A673 (cell line): Measurements from ENCODE around the gene SLC24A4. TPM values are rescaled to one million over a fixed set of nuclear protein-coding genes. Genes with fewer than 3 reads are reported as not detected.

Source experiments
- BruUV-seq: library from RNA; stranded (reverse); fragments of 400-500 nt; replicated peaks from 2 replicates; lab custom pipeline; 2021; lab: Mats Ljungman, UMichigan
- CTCF ChIA-PET: fragments of 300-600 bp; sonication (Branson Sonifier 250); formaldehyde crosslinking; loops from one replicate; lab custom pipeline; 2022; ENCODE audit warnings: antibody characterized with exemption; lab: Charles Lee
- POLR2A ChIA-PET: fragments of 300-600 bp; sonication (Branson Sonifier 250); formaldehyde crosslinking; loops from one replicate; lab custom pipeline; 2022; ENCODE audit warnings: antibody characterized with exemption; ENCODE audit not compliant: low non-redundant PET; lab: Charles Lee
- DNase-seq: peaks from one replicate; pipeline ENCODE4 v3.0.0-alpha.2; 2015; ENCODE audit warnings: low spot score
- H3K27ac ChIP-seq: fragments of 200-600 bp; sonication (generic); 2 replicates; pipeline ENCODE4 v1.5.1; 2016; ENCODE audit warnings: mixed run types, low read depth, mild to moderate bottlenecking, mixed read lengths, antibody characterized with exemption, low read length; ENCODE audit not compliant: poor library complexity, severe bottlenecking
- H3K27me3 ChIP-seq: fragments of 200-600 bp; sonication (generic); replicated peaks from 2 replicates; pipeline ENCODE4 v1.6.1; 2017; ENCODE audit warnings: mixed run types, low read depth, mild to moderate bottlenecking, mixed read lengths, antibody characterized with exemption, low read length; ENCODE audit not compliant: insufficient read depth, poor library complexity
- H3K36me3 ChIP-seq: fragments of 200-600 bp; sonication (generic); 2 replicates; pipeline ENCODE4 v1.6.1; 2016; ENCODE audit warnings: mixed run types, mild to moderate bottlenecking, mixed read lengths, antibody characterized with exemption, low read length; ENCODE audit not compliant: insufficient read depth, poor library complexity, severe bottlenecking
- H3K4me1 ChIP-seq: fragments of 200-600 bp; sonication (generic); 2 replicates; pipeline ENCODE4 v1.6.1; 2017; ENCODE audit warnings: mixed run types, mild to moderate bottlenecking, mixed read lengths, antibody characterized with exemption, low read length; ENCODE audit not compliant: insufficient read depth, poor library complexity, severe bottlenecking
- H3K4me3 ChIP-seq: fragments of 200-600 bp; sonication (generic); 2 replicates; pipeline ENCODE4 v1.5.1; 2016; ENCODE audit warnings: low read depth, mixed run types, mild to moderate bottlenecking, mixed read lengths, low read length; ENCODE audit not compliant: poor library complexity, severe bottlenecking
- H3K9me3 ChIP-seq: fragments of 200-600 bp; sonication (generic); 2 replicates; pipeline ENCODE4 v1.6.1; 2016; ENCODE audit warnings: mixed run types, low read depth, mild to moderate bottlenecking, mixed read lengths, antibody characterized with exemption, low read length; ENCODE audit not compliant: poor library complexity, severe bottlenecking
- CTCF ChIP-seq: fragments of 300-800, 200-600 bp; sonication (generic); conservative IDR thresholded peaks from 2 replicates; pipeline ENCODE4 v1.5.1; 2017; ENCODE audit warnings: low read depth, mild to moderate bottlenecking, antibody characterized with exemption, low read length, moderate library complexity, mixed read lengths
- EZH2 ChIP-seq: fragments of 200-600 bp; sonication (generic); IDR thresholded peaks from 2 replicates; pipeline ENCODE4 v1.6.1; 2017; ENCODE audit warnings: borderline replicate concordance, low read depth, mild to moderate bottlenecking, mixed read lengths, antibody characterized with exemption, low read length; ENCODE audit not compliant: poor library complexity, severe bottlenecking
- intact Hi-C: fragments of 100-400 bp; cut with micrococcal nuclease; formaldehyde crosslinking; loops from one replicate; pipeline ENCODE4 v1.10.0; 2022; ENCODE audit not compliant: unreplicated experiment
- total RNA-seq: library from RNA; stranded (reverse); gene quantifications from 2 replicates; pipeline ENCODE4 v1.2.3, GENCODE V29; 2021

The SLC24A4 gene
- total RNA-seq, 1 experiment from 2014 or later, result 0.15 TPM

- Histone ChIP-seq H3K4me1 (no peaks in the 10 kb centered on the region), H3K4me3 (no peak overlapping the region), H3K9me3 (no peaks in the 10 kb centered on the region), H3K27me3 (no peaks in the 10 kb centered on the region), H3K27ac (no peak overlapping the region), H3K36me3 (no peaks in the 10 kb centered on the region)
- no peak for DNase-seq
- TF ChIP-seq EZH2 (no peak), CTCF (no peak)
- intact Hi-C loops, result no loop called here
- BruUV-seq, result no TSS peak
- ChIA-PET CTCF (no interaction called here), POLR2A (no interaction called here)
Measured at GRCh38 chr14:92426237-92426636, 103.3 kb downstream of the SLC24A4 start.

- POLR2A ChIA-PET, result no interaction called here
- no peak for DNase-seq
Measured at GRCh38 chr14:92427096-92427495, 104.1 kb downstream of the SLC24A4 start.

GRCh38 chr14:92430686-92431085 lies 107.7 kb downstream of the SLC24A4 start:
- Histone ChIP-seq H3K4me1 (no peaks in the 10 kb centered on the region), H3K9me3 (no peaks in the 10 kb centered on the region), H3K36me3 (no peaks in the 10 kb centered on the region), H3K4me3 (no peak overlapping the region), H3K27me3 (no peaks in the 10 kb centered on the region), H3K27ac (no peak overlapping the region)
- intact Hi-C loops, result no loop called here
- BruUV-seq, result no TSS peak
- CTCF ChIA-PET, result no interaction called here
- POLR2A ChIA-PET, result no interaction called here
- TF ChIP-seq EZH2 (no peak), CTCF (no peak)
- DNase-seq, result no peak

More at GRCh38 chr14:92427096-92427495, 104.1 kb downstream of the SLC24A4 start:
- no peaks in the 10 kb centered on the region for H3K27me3 ChIP-seq
- no peaks in the 10 kb centered on the region for H3K36me3 ChIP-seq
- intact Hi-C loops, result no loop called here
- no peak for TF ChIP-seq EZH2
- no peak for TF ChIP-seq CTCF
- CTCF ChIA-PET, result no interaction called here
- no peak overlapping the region for H3K4me3 ChIP-seq
- no peaks in the 10 kb centered on the region for H3K4me1 ChIP-seq
- no peaks in the 10 kb centered on the region for H3K9me3 ChIP-seq
- no peak overlapping the region for H3K27ac ChIP-seq
- no TSS peak for BruUV-seq
